ENCODE results near the gene TLCD3A.

- TF ChIP-seq CTCF (IDR thresholded peaks at IDR 0.05) (no peak), POLR2AphosphoS5 (IDR thresholded peaks at IDR 0.05) (no peak), EP300 (IDR thresholded peaks at IDR 0.05) (no peak)
Observed at GRCh38 chr17:788551-788950, 56.2 kb downstream of the TLCD3A start.

All from gastroesophageal sphincter (tissue), 3 donors.